GM12865 (cell line): ENCODE measurements around the gene MAG.
A peak's percentile ranks its signal among the peaks of the same experiment; 100 is the strongest.

ENCODE experiments used
- DNase-seq: peaks from one replicate; pipeline ENCODE4 v3.0.0; 2010; ENCODE audit warnings: low read depth
- H3K4me3 ChIP-seq: 2 replicates; pipeline ENCODE4 v1.5.1; 2011; ENCODE audit warnings: mild to moderate bottlenecking, low read depth, low read length, control low read depth
- CTCF ChIP-seq: IDR thresholded peaks from 2 replicates; pipeline ENCODE4 v1.5.1; 2011; ENCODE audit warnings: low read length, control low read depth, low read depth, inconsistent platforms; ENCODE audit not compliant: insufficient read depth; ENCODE audit errors: missing control alignments

The MAG gene

GRCh38 chr19:35266520-35267352 is 25.2 kb upstream of the MAG start:
- DNase-seq: no peak

GRCh38 chr19:35267353-35267817 is 24.6 kb upstream of the MAG start:
- DNase-seq: peak; percentile 62
- H3K4me3 ChIP-seq: peak overlapping the region; percentile 88
- TF ChIP-seq CTCF: no peak

More at GRCh38 chr19:35266520-35267352, 25.2 kb upstream of the MAG start:
- TF ChIP-seq CTCF: no peak
- H3K4me3 ChIP-seq: peak overlapping the region; percentile 88

GRCh38 chr19:35267818-35268535 is 24.0 kb upstream of the MAG start:
- no peak for TF ChIP-seq CTCF
- DNase-seq: peak; percentile 89

GRCh38 chr19:35268536-35269437 is 23.2 kb upstream of the MAG start, which contains the start of gene USF2:
Gene USF2, plus strand, starts transcription at chr19:35268962. Its CDS starts 140 bp downstream, at chr19:35269102.
- peak within 1 kb of the TSS; percentile 88 for H3K4me3 ChIP-seq
- no peak for TF ChIP-seq CTCF
- DNase-seq: peak; percentile 87

More at GRCh38 chr19:35267818-35268535, 24.0 kb upstream of the MAG start:
- peak overlapping the region; percentile 88 for H3K4me3 ChIP-seq

- peak; percentile 95 for DNase-seq
- peak overlapping the region; percentile 53 for H3K4me3 ChIP-seq
- peak; percentile 65 for TF ChIP-seq CTCF
Observed at GRCh38 chr19:35269438-35270117, 22.4 kb upstream of the MAG start.

- H3K4me3 ChIP-seq: no peak overlapping the region
- no peak for DNase-seq
- TF ChIP-seq CTCF: no peak
Observed at GRCh38 chr19:35270381-35270811, 21.6 kb upstream of the MAG start.
